Esophagus (tissue), 2 donors: ENCODE data around the gene BCAN. TPM values are rescaled to one million over a fixed set of nuclear protein-coding genes. Genes with fewer than 3 reads are reported as not detected.

Experiments used
- H3K27ac ChIP-seq, 2 donors: one replicate each; pipeline ENCODE4 v1.5.1; 2013; ENCODE audit warnings: low read depth in 2 of 2, mild to moderate bottlenecking in 2 of 2, inconsistent platforms in 1 of 2, low read length in 1 of 2, moderate library complexity in 1 of 2
- H3K27me3 ChIP-seq, 2 donors: one replicate each; pipeline ENCODE4 v1.6.1; 2013; ENCODE audit warnings: low read length in 2 of 2, control low read depth in 1 of 2, mild to moderate bottlenecking in 1 of 2; ENCODE audit not compliant: insufficient read depth in 2 of 2, control insufficient read depth in 1 of 2
- H3K36me3 ChIP-seq, 2 donors: one replicate each; pipeline ENCODE4 v1.6.1; 2013; ENCODE audit warnings: low read length in 1 of 2; ENCODE audit not compliant: control insufficient read depth in 2 of 2, insufficient read depth in 2 of 2
- H3K4me1 ChIP-seq, 2 donors: one replicate each; pipeline ENCODE4 v1.6.1; 2013; ENCODE audit warnings: low read length in 1 of 2; ENCODE audit not compliant: control insufficient read depth in 2 of 2, insufficient read depth in 2 of 2
- H3K4me3 ChIP-seq, 2 donors: one replicate each; pipeline ENCODE4 v1.5.1; 2013; ENCODE audit warnings: low read length in 2 of 2, mild to moderate bottlenecking in 2 of 2, low read depth in 1 of 2, moderate library complexity in 1 of 2
- H3K9me3 ChIP-seq, 2 donors: one replicate each; pipeline ENCODE4 v1.6.1; 2013; ENCODE audit warnings: mild to moderate bottlenecking in 2 of 2, low read depth in 1 of 2, low read length in 1 of 2, moderate library complexity in 1 of 2; ENCODE audit not compliant: control insufficient read depth in 2 of 2, insufficient read depth in 1 of 2
- WGBS, 2 donors: extraction: QIAGEN DNeasy Blood & Tissue Kit; methylation state at CpG; one replicate each; pipeline ENCODE4 v1.1.7; 2013; 5-methylcytosine and 5-hydroxymethylcytosine counted together
- polyA plus RNA-seq, 2 donors: library from polyadenylated mRNA; stranded (reverse); fragments of 200-250 nt; gene quantifications; one replicate each; pipeline ENCODE4 v1.2.3, GENCODE V29; 2013
- donor health status: healthy with polysubstance abuse.
- donor health status: Bipolar disorder and iron deficiency.

The BCAN gene
- polyA plus RNA-seq, 2 donors = 0.01 to 0.04 TPM

DNA sequence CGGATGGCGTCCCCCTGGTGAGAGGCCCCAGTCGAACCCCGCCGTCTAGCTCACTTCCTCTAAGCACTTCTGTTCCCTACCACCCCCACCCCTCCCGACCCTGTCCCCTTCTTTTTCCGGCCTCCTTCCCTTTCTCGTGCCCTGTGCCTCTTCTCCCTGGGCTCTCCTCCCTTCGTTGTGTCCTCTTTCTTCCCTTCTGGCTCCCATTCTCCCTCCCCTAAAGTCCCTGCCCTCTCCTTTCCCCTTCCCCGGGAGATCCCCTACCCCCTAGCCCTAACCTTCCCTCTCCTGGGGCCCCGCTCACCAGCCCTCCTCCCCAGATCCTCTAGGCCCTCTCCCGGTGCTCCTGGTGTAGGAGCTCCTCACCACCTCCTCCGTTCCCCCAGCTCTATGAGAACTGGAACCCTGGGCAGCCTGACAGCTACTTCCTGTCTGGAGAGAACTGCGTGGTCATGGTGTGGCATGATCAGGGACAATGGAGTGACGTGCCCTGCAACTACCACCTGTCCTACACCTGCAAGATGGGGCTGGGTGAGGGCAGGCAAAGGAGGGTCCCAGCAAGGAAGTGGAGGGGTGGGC, 15.9 kb downstream of the BCAN start:
- no peak overlapping the region for H3K4me3 ChIP-seq
- WGBS, 2 donors = 16 to 17% methylated on average over 15 of the region's 15 CpGs
- H3K4me1 ChIP-seq = peaks cover 5 to 32% of the 10 kb centered on the region in 2 donors

DNA sequence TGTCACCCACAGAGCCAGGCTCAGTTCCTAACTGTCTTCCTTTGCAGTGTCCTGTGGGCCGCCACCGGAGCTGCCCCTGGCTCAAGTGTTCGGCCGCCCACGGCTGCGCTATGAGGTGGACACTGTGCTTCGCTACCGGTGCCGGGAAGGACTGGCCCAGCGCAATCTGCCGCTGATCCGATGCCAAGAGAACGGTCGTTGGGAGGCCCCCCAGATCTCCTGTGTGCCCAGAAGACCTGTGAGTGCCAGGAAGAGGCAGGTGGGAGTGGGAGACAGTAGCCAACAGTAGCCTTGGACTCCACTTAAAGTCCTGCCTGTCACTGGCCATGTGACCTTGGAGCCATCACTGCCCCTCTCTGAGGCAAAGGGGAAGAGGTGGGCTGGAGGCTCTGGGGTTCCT, 16.6 kb downstream of the BCAN start:
- Histone ChIP-seq H3K27me3 (peaks cover 0 to 13% of the 10 kb centered on the region in 2 donors), H3K9me3 (no peaks in the 10 kb centered on the region), H3K4me1 (peaks cover 5 to 32% of the 10 kb centered on the region in 2 donors), H3K36me3 (no peaks in the 10 kb centered on the region), H3K27ac (no peak overlapping the region), H3K4me3 (no peak overlapping the region)
- 89% methylated on average over 14 of the region's 14 CpGs for WGBS, 2 donors

More for the DNA sequence above, 15.9 kb downstream of the BCAN start:
- no peaks in the 10 kb centered on the region for H3K36me3 ChIP-seq
- H3K27ac ChIP-seq = no peak overlapping the region
- peaks cover 0 to 13% of the 10 kb centered on the region in 2 donors for H3K27me3 ChIP-seq
- H3K9me3 ChIP-seq = no peaks in the 10 kb centered on the region

DNA sequence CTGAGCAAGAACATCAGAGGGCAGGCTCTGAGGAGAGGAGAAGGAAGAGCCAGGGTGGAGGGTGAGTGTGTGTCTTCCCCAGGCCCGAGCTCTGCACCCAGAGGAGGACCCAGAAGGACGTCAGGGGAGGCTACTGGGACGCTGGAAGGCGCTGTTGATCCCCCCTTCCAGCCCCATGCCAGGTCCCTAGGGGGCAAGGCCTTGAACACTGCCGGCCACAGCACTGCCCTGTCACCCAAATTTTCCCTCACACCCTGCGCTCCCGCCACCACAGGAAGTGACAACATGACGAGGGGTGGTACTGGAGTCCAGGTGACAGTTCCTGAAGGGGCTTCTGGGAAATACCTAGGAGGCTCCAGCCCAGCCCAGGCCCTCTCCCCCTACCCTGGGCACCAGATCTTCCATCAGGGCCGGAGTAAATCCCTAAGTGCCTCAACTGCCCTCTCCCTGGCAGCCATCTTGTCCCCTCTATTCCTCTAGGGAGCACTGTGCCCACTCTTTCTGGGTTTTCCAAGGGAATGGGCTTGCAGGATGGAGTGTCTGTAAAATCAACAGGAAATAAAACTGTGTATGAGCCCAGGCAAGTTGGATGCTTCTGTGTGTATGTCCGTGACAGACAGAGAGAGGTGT, 17.1 kb downstream of the BCAN start:
- Histone ChIP-seq H3K27me3 (peaks cover 0 to 13% of the 10 kb centered on the region in 2 donors), H3K36me3 (no peaks in the 10 kb centered on the region), H3K27ac (no peak overlapping the region), H3K9me3 (no peaks in the 10 kb centered on the region), H3K4me3 (no peak overlapping the region), H3K4me1 (peaks cover 5 to 32% of the 10 kb centered on the region in 2 donors)
- WGBS, 2 donors = 64 to 73% methylated on average over 10 of the region's 10 CpGs

GRCh38 chr1:156659661-156659987, 17.7 kb downstream of the BCAN start:
- WGBS, 2 donors = 27 to 30% methylated on average over 6 of the region's 6 CpGs
- H3K9me3 ChIP-seq = no peaks in the 10 kb centered on the region
- H3K27me3 ChIP-seq = peaks cover 0 to 13% of the 10 kb centered on the region in 2 donors
- peaks cover 5 to 32% of the 10 kb centered on the region in 2 donors for H3K4me1 ChIP-seq
- H3K36me3 ChIP-seq = no peaks in the 10 kb centered on the region
- peak overlapping the region in 1 of 2 donors; percentile 3 for H3K27ac ChIP-seq
- H3K4me3 ChIP-seq = no peak overlapping the region

DNA sequence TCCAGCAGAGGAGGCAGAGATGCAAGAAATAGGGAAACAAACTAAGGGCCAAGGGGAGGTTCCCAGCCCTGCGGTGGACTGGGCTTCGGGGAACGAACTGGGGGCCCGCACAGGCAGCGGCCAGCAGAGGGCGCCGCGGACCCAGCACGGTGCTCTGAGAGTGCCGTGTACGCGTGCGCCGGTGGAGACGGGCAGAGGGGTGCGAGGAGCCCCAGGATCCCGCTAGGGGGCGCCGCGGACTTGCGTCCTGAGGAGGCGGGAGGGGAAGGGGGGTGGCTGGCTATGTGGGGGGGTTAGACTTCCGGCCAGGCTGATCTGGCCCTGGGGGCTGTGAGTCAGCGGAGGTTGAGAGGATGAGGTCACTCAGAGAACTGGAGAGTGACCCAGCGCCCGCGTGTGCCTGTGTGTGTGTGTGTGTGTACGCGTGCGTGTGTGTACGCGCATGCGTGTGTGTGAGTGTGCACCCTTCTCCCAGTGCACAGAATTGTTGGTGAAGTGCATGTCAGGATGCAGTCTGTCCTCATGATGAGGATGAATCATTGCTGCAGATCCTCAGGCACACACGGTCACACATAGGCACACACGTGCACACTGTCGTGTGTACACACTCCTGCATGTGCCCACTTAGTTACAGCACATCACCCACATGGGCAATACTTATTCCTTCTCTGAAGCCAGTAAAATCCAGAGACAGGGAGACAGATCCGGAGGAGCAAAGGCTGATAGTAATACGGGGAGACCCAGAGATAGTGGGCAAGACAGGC, 18.3 kb downstream of the BCAN start:
- 11 to 15% methylated on average over 37 to 38 of the region's 38 CpGs for WGBS, 2 donors
- H3K27me3 ChIP-seq = peaks cover 0 to 9% of the 10 kb centered on the region in 2 donors
- peaks cover 5 to 32% of the 10 kb centered on the region in 2 donors for H3K4me1 ChIP-seq
- no peaks in the 10 kb centered on the region for H3K36me3 ChIP-seq
- no peak overlapping the region for H3K4me3 ChIP-seq
- peak overlapping the region; percentile 32 to 79 for H3K27ac ChIP-seq
- no peaks in the 10 kb centered on the region for H3K9me3 ChIP-seq

DNA sequence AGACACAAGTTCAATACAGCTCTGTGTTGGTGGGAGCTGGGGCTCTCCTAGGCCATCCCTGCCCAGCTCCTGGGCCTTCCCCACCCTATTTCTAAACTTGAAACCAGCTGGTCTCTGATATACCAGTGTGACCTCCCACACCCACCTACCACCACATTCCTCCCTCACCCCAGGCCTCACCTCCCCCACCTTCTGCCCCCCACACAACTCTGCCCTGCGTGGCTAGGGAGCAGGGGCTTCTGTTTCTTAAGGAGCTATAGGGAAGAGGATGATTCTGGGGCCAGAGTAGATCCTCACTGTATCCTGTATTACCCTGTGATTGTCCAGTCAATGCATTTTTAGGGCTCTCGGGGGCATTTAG, 18.8 kb downstream of the BCAN start:
- Histone ChIP-seq H3K27ac (peak overlapping the region; percentile 32 to 79), H3K27me3 (peaks cover 0 to 7% of the 10 kb centered on the region in 2 donors), H3K4me3 (no peak overlapping the region), H3K9me3 (no peaks in the 10 kb centered on the region), H3K36me3 (no peaks in the 10 kb centered on the region), H3K4me1 (peaks cover 5 to 32% of the 10 kb centered on the region in 2 donors)
- WGBS, 2 donors = 77 to 81% methylated on average over 2 of the region's 2 CpGs

GRCh38 chr1:156662005-156662799, 20.3 kb downstream of the BCAN start:
- 60 to 67% methylated on average over 12 of the region's 12 CpGs for WGBS, 2 donors
- H3K27me3 ChIP-seq = no peaks in the 10 kb centered on the region
- peaks cover 7 to 24% of the 10 kb centered on the region in 2 donors for H3K4me1 ChIP-seq
- no peaks in the 10 kb centered on the region for H3K9me3 ChIP-seq
- H3K36me3 ChIP-seq = no peaks in the 10 kb centered on the region
- H3K27ac ChIP-seq = peak overlapping the region; percentile 11 to 79
- no peak overlapping the region for H3K4me3 ChIP-seq

DNA sequence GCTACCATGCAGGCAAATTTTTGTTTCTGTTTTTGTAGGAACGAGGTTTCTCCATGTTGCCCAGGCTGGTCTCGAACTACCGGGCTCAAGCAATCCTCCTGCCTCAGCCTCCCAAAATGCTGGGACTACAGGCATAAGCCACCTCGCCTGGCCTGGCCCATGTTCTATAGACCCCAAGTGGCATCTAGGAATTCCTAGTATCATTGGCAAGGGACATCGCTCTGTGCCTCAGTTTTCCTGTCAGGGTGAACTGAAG, 20.8 kb downstream of the BCAN start:
- Histone ChIP-seq H3K4me3 (no peak overlapping the region), H3K27ac (no peak overlapping the region), H3K27me3 (no peaks in the 10 kb centered on the region), H3K4me1 (peaks cover 8 to 20% of the 10 kb centered on the region in 2 donors), H3K9me3 (no peaks in the 10 kb centered on the region), H3K36me3 (no peaks in the 10 kb centered on the region)
- WGBS, 2 donors = 83 to 84% methylated on average over 5 of the region's 5 CpGs

- WGBS, 2 donors = 40 to 42% methylated on average over 5 of the region's 5 CpGs
- no peaks in the 10 kb centered on the region for H3K27me3 ChIP-seq
Observed at GRCh38 chr1:156663178-156663577, 21.3 kb downstream of the BCAN start.

More at GRCh38 chr1:156663178-156663577, 21.3 kb downstream of the BCAN start:
- peak overlapping the region in 1 of 2 donors; percentile 17 for H3K27ac ChIP-seq
- H3K9me3 ChIP-seq = no peaks in the 10 kb centered on the region
- peaks cover 8 to 24% of the 10 kb centered on the region in 2 donors for H3K4me1 ChIP-seq
- H3K36me3 ChIP-seq = no peaks in the 10 kb centered on the region
- no peak overlapping the region for H3K4me3 ChIP-seq
